SK-N-SH (cell line): ENCODE results near the gene KMT2B. TPM values are rescaled to one million over a fixed set of nuclear protein-coding genes. Genes with fewer than 3 reads are reported as not detected.

Experiments
- CTCF ChIA-PET: fragments of 300-600, 350-600 bp; formaldehyde crosslinking; extraction: SDS; loops from one replicate; lab custom pipeline; 2021; lab: Yijun Ruan, JAX
- POLR2A ChIA-PET: fragments of 350-600 bp; sonication (Branson Sonifier 250); formaldehyde crosslinking; extraction: SDS; loops from one replicate; lab custom pipeline; 2020; ENCODE audit warnings: antibody characterized with exemption, inconsistent platforms; lab: Yijun Ruan, JAX
- DNase-seq: peaks from one replicate; pipeline ENCODE4 v3.0.0; 2012
- H2AFZ ChIP-seq: fragments of 200-600 bp; sonication (generic); 2 replicates; pipeline ENCODE4 v1.8.1; 2016; ENCODE audit warnings: antibody characterized with exemption, mild to moderate bottlenecking, low read depth
- H3F3A ChIP-seq: fragments of 200-600 bp; sonication (generic); replicated peaks from 2 replicates; pipeline ENCODE3; 2016; ENCODE audit warnings: antibody characterized with exemption, mild to moderate bottlenecking; ENCODE audit not compliant: insufficient read depth
- H3K27ac ChIP-seq, 2 experiments: fragments of 200-500 bp in 1 of 2; fragments of 200-600 bp in 1 of 2; sonication (Bioruptor generic) in 1 of 2; sonication (generic), shearing (Covaris generic) in 1 of 2; 2 replicates each; pipeline versions ENCODE4 v1.5.1 to v1.6.1; 2014 to 2016; ENCODE audit warnings: low read depth in 2 of 2, inconsistent platforms in 1 of 2, low read length in 1 of 2, mild to moderate bottlenecking in 1 of 2, mixed read lengths in 1 of 2
- H3K27me3 ChIP-seq: fragments of 200-600 bp; sonication (generic), shearing (Covaris generic); 2 replicates; pipeline ENCODE4 v1.6.1; 2016; ENCODE audit warnings: mixed run types; ENCODE audit not compliant: insufficient read depth
- H3K36me3 ChIP-seq, 2 experiments: fragments of 200-500 bp in 1 of 2; fragments of 200-600 bp in 1 of 2; sonication (Bioruptor generic) in 1 of 2; sonication (generic) in 1 of 2; replicated peaks in 1 of 2; 2 replicates each; pipeline versions ENCODE3 to v1.5.1; 2014 to 2016; ENCODE audit warnings: low read length in 1 of 2, mild to moderate bottlenecking in 1 of 2; ENCODE audit not compliant: insufficient read depth in 2 of 2, control insufficient read depth in 1 of 2
- H3K4me1 ChIP-seq, 2 experiments: fragments of 200-500 bp in 1 of 2; fragments of 200-600 bp in 1 of 2; sonication (Bioruptor generic) in 1 of 2; sonication (generic), shearing (Covaris generic) in 1 of 2; 2 replicates each; pipeline versions ENCODE4 v1.5.1 to v1.6.1; 2014 to 2016; ENCODE audit warnings: low read depth in 1 of 2, low read length in 1 of 2, mixed run types in 1 of 2; ENCODE audit not compliant: insufficient read depth in 2 of 2, control insufficient read depth in 1 of 2
- H3K4me2 ChIP-seq: fragments of 200-600 bp; sonication (generic), shearing (Covaris generic); 2 replicates; pipeline ENCODE4 v1.6.1; 2017; ENCODE audit warnings: mixed run types
- H3K4me3 ChIP-seq, 2 experiments: fragments of 200-500 bp in 1 of 2; fragments of 200-600 bp in 1 of 2; sonication (Bioruptor generic) in 1 of 2; sonication (generic), shearing (Covaris generic) in 1 of 2; 2 replicates each; pipeline versions ENCODE4 v1.5.1 to v1.8.1; 2014 to 2016; ENCODE audit warnings: low read depth in 2 of 2, inconsistent platforms in 1 of 2, low read length in 1 of 2, mild to moderate bottlenecking in 1 of 2, mixed read lengths in 1 of 2, moderate library complexity in 1 of 2
- H3K79me2 ChIP-seq: fragments of 200-600 bp; sonication (generic); 2 replicates; pipeline ENCODE4 v1.8.1; 2017; ENCODE audit warnings: mild to moderate bottlenecking; ENCODE audit not compliant: insufficient read depth
- H3K9ac ChIP-seq: fragments of 200-600 bp; sonication (generic); 2 replicates; pipeline ENCODE4 v1.6.1; 2017; ENCODE audit warnings: mixed run types
- H3K9me2 ChIP-seq: fragments of 200-600 bp; sonication (generic); 2 replicates; pipeline ENCODE4 v1.6.1; 2017; ENCODE audit warnings: mixed run types
- H3K9me3 ChIP-seq: fragments of 200-600 bp; sonication (generic); 2 replicates; pipeline ENCODE4 v1.6.1; 2017; ENCODE audit warnings: mixed run types, mild to moderate bottlenecking, moderate library complexity
- H4K20me1 ChIP-seq: fragments of 200-600 bp; sonication (generic); 2 replicates; pipeline ENCODE4 v1.6.1; 2017; ENCODE audit warnings: mild to moderate bottlenecking, mixed run types; ENCODE audit not compliant: insufficient read depth
- EZH2phosphoT487 ChIP-seq: fragments of 200-600 bp; sonication (generic); IDR thresholded peaks from 2 replicates; pipeline ENCODE4 v1.6.1; 2017; ENCODE audit warnings: low read depth, mixed run types, mild to moderate bottlenecking, antibody characterized with exemption, moderate library complexity, borderline replicate concordance
- FOXJ3 ChIP-seq: sonication (generic); formaldehyde crosslinking; IDR thresholded peaks from 2 replicates; pipeline ENCODE4 v1.5.1; 2020; ENCODE audit warnings: mild to moderate bottlenecking, missing genetic modification reagents
- FOXM1 ChIP-seq: IDR thresholded peaks from 2 replicates; pipeline ENCODE4 v1.4.0; 2012; ENCODE audit warnings: low read depth, mild to moderate bottlenecking
- GABPA ChIP-seq: IDR thresholded peaks from 2 replicates; pipeline ENCODE4 v1.4.0; 2012; ENCODE audit warnings: low read depth, mild to moderate bottlenecking
- GATA2 ChIP-seq: sonication (generic); formaldehyde crosslinking; IDR thresholded peaks from 2 replicates; pipeline ENCODE4 v1.5.0; 2020; ENCODE audit warnings: mild to moderate bottlenecking, missing genetic modification reagents
- MXI1 ChIP-seq: IDR thresholded peaks from 2 replicates; pipeline ENCODE4 v1.6.1; 2012; ENCODE audit warnings: mild to moderate bottlenecking, low read depth, low read length, improper control_type of control experiment
- NFIC ChIP-seq: IDR thresholded peaks from 2 replicates; pipeline ENCODE4 v1.4.0; 2012; ENCODE audit warnings: borderline replicate concordance
- RCOR1 ChIP-seq: fragments of 150-350 bp; IDR thresholded peaks from 2 replicates; pipeline ENCODE4 v1.6.1; 2017; ENCODE audit warnings: antibody characterized with exemption, low read length
- RFX5 ChIP-seq: IDR thresholded peaks from 2 replicates; pipeline ENCODE4 v1.6.1; 2012; ENCODE audit warnings: mild to moderate bottlenecking, improper control_type of control experiment, low read length
- RXRA ChIP-seq: IDR thresholded peaks from 2 replicates; pipeline ENCODE4 v1.4.0; 2012; ENCODE audit warnings: low read depth, mild to moderate bottlenecking, borderline replicate concordance
- SMC3 ChIP-seq: IDR thresholded peaks from 2 replicates; pipeline ENCODE4 v1.6.1; 2012; ENCODE audit warnings: low read depth, low read length, improper control_type of control experiment
- TEAD4 ChIP-seq: IDR thresholded peaks from 2 replicates; pipeline ENCODE4 v1.4.0; 2012; ENCODE audit warnings: mild to moderate bottlenecking, borderline replicate concordance; ENCODE audit not compliant: insufficient read depth
- YY1 ChIP-seq: IDR thresholded peaks from 2 replicates; pipeline ENCODE4 v1.4.0; 2012; ENCODE audit warnings: low read depth, mild to moderate bottlenecking
- WGBS: methylation state at CpG from one replicate; pipeline ENCODE4 v1.1.6; 2017; ENCODE audit warnings: low lambda C conversion rate; 5-methylcytosine and 5-hydroxymethylcytosine counted together
- polyA plus RNA-seq, 3 experiments: library from polyadenylated mRNA; depleted of rRNA; stranded (reverse); fragments of >200 nt; gene quantifications; 2 replicates each; pipeline ENCODE4 v1.2.3, GENCODE V29; 2012
- TF ChIP-seq, protein P1 (sequence below): IDR thresholded peaks from 2 replicates; pipeline ENCODE4; 2012
- TF ChIP-seq, protein P2 (sequence below): IDR thresholded peaks from 2 replicates; pipeline ENCODE4 v1.4.0; 2012; ENCODE audit warnings: low read depth, borderline replicate concordance
- TF ChIP-seq, protein P3 (sequence below): IDR thresholded peaks from 2 replicates; pipeline ENCODE4 v1.4.0; 2012; ENCODE audit warnings: low read depth, borderline replicate concordance
- TF ChIP-seq, protein P4 (sequence below): IDR thresholded peaks from 2 replicates; pipeline ENCODE4 v1.6.1; 2012; ENCODE audit warnings: mild to moderate bottlenecking, low read depth, low read length, moderate library complexity

The KMT2B gene
- polyA plus RNA-seq, 1 of the 3 experiments (the other 2 are of a cell fraction), result 29.2 TPM

DNA sequence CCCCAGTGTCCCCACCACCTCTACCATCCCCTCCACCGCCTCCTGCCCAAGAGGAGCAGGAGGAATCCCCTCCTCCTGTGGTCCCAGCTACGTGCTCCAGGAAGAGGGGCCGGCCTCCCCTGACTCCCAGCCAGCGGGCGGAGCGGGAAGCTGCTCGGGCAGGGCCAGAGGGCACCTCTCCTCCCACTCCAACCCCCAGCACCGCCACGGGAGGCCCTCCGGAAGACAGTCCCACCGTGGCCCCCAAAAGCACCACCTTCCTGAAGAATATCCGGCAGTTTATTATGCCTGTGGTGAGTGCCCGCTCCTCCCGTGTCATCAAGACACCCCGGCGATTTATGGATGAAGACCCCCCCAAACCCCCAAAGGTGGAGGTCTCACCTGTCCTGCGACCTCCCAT, 2.8 kb downstream of the KMT2B start:
- Histone ChIP-seq H3F3A (peaks cover 6% of the 10 kb centered on the region), H3K36me3 (peaks cover 13 to 51% of the 10 kb centered on the region in 2 experiments)
- TF ChIP-seq, protein P1, sequence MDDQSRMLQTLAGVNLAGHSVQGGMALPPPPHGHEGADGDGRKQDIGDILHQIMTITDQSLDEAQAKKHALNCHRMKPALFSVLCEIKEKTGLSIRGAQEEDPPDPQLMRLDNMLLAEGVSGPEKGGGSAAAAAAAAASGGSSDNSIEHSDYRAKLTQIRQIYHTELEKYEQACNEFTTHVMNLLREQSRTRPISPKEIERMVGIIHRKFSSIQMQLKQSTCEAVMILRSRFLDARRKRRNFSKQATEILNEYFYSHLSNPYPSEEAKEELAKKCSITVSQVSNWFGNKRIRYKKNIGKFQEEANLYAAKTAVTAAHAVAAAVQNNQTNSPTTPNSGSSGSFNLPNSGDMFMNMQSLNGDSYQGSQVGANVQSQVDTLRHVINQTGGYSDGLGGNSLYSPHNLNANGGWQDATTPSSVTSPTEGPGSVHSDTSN, result no peak
- TF ChIP-seq FOXM1, result no peak
- TF ChIP-seq RCOR1, result no peak
- TF ChIP-seq SMC3, result no peak
- TF ChIP-seq MXI1, result no peak
- TF ChIP-seq RXRA, result no peak
- TF ChIP-seq, protein P2, sequence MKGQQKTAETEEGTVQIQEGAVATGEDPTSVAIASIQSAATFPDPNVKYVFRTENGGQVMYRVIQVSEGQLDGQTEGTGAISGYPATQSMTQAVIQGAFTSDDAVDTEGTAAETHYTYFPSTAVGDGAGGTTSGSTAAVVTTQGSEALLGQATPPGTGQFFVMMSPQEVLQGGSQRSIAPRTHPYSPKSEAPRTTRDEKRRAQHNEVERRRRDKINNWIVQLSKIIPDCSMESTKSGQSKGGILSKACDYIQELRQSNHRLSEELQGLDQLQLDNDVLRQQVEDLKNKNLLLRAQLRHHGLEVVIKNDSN, result no peak
- TF ChIP-seq, protein P3, sequence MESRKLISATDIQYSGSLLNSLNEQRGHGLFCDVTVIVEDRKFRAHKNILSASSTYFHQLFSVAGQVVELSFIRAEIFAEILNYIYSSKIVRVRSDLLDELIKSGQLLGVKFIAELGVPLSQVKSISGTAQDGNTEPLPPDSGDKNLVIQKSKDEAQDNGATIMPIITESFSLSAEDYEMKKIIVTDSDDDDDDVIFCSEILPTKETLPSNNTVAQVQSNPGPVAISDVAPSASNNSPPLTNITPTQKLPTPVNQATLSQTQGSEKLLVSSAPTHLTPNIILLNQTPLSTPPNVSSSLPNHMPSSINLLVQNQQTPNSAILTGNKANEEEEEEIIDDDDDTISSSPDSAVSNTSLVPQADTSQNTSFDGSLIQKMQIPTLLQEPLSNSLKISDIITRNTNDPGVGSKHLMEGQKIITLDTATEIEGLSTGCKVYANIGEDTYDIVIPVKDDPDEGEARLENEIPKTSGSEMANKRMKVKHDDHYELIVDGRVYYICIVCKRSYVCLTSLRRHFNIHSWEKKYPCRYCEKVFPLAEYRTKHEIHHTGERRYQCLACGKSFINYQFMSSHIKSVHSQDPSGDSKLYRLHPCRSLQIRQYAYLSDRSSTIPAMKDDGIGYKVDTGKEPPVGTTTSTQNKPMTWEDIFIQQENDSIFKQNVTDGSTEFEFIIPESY, result no peak
- TF ChIP-seq NFIC, result no peak
- no peak for TF ChIP-seq GATA2 (CRISPR knock-in tag)
- no peak for TF ChIP-seq EZH2phosphoT487
- TF ChIP-seq RFX5, result no peak
- no peak for TF ChIP-seq GABPA
- no peak for TF ChIP-seq TEAD4

DNA sequence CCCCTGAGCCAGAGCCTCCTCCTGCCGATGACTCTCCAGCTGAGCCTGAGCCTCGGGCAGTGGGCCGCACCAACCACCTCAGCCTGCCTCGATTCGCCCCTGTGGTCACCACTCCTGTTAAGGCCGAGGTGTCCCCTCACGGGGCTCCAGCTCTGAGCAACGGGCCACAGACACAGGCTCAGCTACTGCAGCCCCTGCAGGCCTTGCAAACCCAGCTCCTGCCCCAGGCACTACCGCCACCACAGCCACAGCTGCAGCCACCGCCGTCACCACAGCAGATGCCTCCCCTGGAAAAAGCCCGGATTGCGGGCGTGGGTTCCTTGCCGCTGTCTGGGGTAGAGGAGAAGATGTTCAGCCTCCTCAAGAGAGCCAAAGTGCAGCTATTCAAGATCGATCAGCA, 3.6 kb downstream of the KMT2B start:
- CTCF ChIA-PET, result interaction anchor here (2.4 kb wide), 1 partner anchor 19 kb away, joined by 7 read pairs; no protein-coding TSS in a partner anchor

More for the DNA sequence above, 2.8 kb downstream of the KMT2B start:
- 96% methylated on average over 8 of the region's 17 CpGs for WGBS
- CTCF ChIA-PET, result interaction anchor here (2.4 kb wide), 1 partner anchor 20 kb away, joined by 7 read pairs; no protein-coding TSS in a partner anchor
- H3K27ac ChIP-seq, result no peak overlapping the region
- no peaks in the 10 kb centered on the region for H3K9me3 ChIP-seq
- H3K27me3 ChIP-seq, result no peaks in the 10 kb centered on the region
- peaks cover 28% of the 10 kb centered on the region for H4K20me1 ChIP-seq
- no peak for DNase-seq
- no peak overlapping the region for H3K9ac ChIP-seq
- H2AFZ ChIP-seq, result no peak overlapping the region
- POLR2A ChIA-PET, result interaction anchor here (1.6 kb wide), 1 partner anchor 16 kb away, joined by 5 read pairs; no protein-coding TSS in a partner anchor
- no peaks in the 10 kb centered on the region for H3K9me2 ChIP-seq
- H3K4me2 ChIP-seq, result no peak overlapping the region
- H3K4me1 ChIP-seq, result peaks cover 5 to 20% of the 10 kb centered on the region in 2 experiments; a peak in 3 of 4 replicates
- H3K4me3 ChIP-seq, result no peak overlapping the region
- peaks cover 28% of the 10 kb centered on the region for H3K79me2 ChIP-seq

More for the DNA sequence above, 3.6 kb downstream of the KMT2B start:
- Histone ChIP-seq H3K9ac (no peak overlapping the region), H3K9me3 (no peaks in the 10 kb centered on the region), H2AFZ (no peak overlapping the region), H3K27me3 (no peaks in the 10 kb centered on the region), H4K20me1 (peaks cover 28% of the 10 kb centered on the region), H3F3A (peaks cover 6% of the 10 kb centered on the region), H3K27ac (no peak overlapping the region), H3K36me3 (peaks cover 19 to 58% of the 10 kb centered on the region in 2 experiments), H3K4me2 (no peak overlapping the region), H3K4me1 (peaks cover 0 to 13% of the 10 kb centered on the region in 2 experiments; a peak in 2 of 4 replicates), H3K9me2 (no peaks in the 10 kb centered on the region), H3K4me3 (no peak overlapping the region), H3K79me2 (peaks cover 28% of the 10 kb centered on the region)
- 95% methylated on average over 15 of the region's 16 CpGs for WGBS
- TF ChIP-seq FOXJ3 (no peak), YY1 (no peak)
- TF ChIP-seq, protein P3, result no peak
- TF ChIP-seq, protein P1, result no peak
- TF ChIP-seq, protein P4, sequence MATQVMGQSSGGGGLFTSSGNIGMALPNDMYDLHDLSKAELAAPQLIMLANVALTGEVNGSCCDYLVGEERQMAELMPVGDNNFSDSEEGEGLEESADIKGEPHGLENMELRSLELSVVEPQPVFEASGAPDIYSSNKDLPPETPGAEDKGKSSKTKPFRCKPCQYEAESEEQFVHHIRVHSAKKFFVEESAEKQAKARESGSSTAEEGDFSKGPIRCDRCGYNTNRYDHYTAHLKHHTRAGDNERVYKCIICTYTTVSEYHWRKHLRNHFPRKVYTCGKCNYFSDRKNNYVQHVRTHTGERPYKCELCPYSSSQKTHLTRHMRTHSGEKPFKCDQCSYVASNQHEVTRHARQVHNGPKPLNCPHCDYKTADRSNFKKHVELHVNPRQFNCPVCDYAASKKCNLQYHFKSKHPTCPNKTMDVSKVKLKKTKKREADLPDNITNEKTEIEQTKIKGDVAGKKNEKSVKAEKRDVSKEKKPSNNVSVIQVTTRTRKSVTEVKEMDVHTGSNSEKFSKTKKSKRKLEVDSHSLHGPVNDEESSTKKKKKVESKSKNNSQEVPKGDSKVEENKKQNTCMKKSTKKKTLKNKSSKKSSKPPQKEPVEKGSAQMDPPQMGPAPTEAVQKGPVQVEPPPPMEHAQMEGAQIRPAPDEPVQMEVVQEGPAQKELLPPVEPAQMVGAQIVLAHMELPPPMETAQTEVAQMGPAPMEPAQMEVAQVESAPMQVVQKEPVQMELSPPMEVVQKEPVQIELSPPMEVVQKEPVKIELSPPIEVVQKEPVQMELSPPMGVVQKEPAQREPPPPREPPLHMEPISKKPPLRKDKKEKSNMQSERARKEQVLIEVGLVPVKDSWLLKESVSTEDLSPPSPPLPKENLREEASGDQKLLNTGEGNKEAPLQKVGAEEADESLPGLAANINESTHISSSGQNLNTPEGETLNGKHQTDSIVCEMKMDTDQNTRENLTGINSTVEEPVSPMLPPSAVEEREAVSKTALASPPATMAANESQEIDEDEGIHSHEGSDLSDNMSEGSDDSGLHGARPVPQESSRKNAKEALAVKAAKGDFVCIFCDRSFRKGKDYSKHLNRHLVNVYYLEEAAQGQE, result no peak
- POLR2A ChIA-PET, result interaction anchor here (1.6 kb wide), 1 partner anchor 16 kb away, joined by 5 read pairs; no protein-coding TSS in a partner anchor
- DNase-seq, result no peak
